Chondrocyte (in vitro differentiated cells): ENCODE results near the gene MBD3. TPM values are rescaled to one million over a fixed set of nuclear protein-coding genes. Genes with fewer than 3 reads are reported as not detected.

ENCODE experiments used
- DNase-seq: peaks from one replicate; pipeline ENCODE4 v3.0.0; 2021; ENCODE audit warnings: mixed read lengths, low spot score
- H3K27ac Mint-ChIP-seq: one replicate; pipeline ENCODE4 v1.8.0; 2021; ENCODE audit warnings: mild to moderate bottlenecking, moderate library complexity, mixed read lengths; ENCODE audit not compliant: unreplicated experiment
- H3K27me3 Mint-ChIP-seq: 2 replicates; pipeline ENCODE4 v1.8.0; 2021; ENCODE audit warnings: low read depth, mixed read lengths
- H3K36me3 Mint-ChIP-seq: 2 replicates; pipeline ENCODE4 v1.8.0; 2021; ENCODE audit warnings: low read depth, mixed read lengths
- H3K4me1 Mint-ChIP-seq: 2 replicates; pipeline ENCODE4 v1.8.0; 2021; ENCODE audit warnings: low read depth, mild to moderate bottlenecking, mixed read lengths
- H3K4me3 Mint-ChIP-seq: one replicate; pipeline ENCODE4 v1.8.0; 2021; ENCODE audit warnings: mild to moderate bottlenecking, moderate library complexity, mixed read lengths; ENCODE audit not compliant: unreplicated experiment
- H3K9me3 Mint-ChIP-seq: 2 replicates; pipeline ENCODE4 v1.8.0; 2021; ENCODE audit warnings: low read depth, mixed read lengths
- total RNA-seq: library from RNA; stranded (reverse); gene quantifications from 3 replicates; pipeline ENCODE4 v1.2.1, GENCODE V29; 2021
- TF ChIP-seq, protein P1 (sequence below): fragments of 200-600 bp; sonication (generic); IDR thresholded peaks from 2 replicates; pipeline ENCODE4 v1.5.0; 2021; ENCODE audit warnings: antibody characterized with exemption, mild to moderate bottlenecking, moderate library complexity

Gene MBD3
- total RNA-seq, 1 donor from 2014 or later, result 83.6 TPM

DNA sequence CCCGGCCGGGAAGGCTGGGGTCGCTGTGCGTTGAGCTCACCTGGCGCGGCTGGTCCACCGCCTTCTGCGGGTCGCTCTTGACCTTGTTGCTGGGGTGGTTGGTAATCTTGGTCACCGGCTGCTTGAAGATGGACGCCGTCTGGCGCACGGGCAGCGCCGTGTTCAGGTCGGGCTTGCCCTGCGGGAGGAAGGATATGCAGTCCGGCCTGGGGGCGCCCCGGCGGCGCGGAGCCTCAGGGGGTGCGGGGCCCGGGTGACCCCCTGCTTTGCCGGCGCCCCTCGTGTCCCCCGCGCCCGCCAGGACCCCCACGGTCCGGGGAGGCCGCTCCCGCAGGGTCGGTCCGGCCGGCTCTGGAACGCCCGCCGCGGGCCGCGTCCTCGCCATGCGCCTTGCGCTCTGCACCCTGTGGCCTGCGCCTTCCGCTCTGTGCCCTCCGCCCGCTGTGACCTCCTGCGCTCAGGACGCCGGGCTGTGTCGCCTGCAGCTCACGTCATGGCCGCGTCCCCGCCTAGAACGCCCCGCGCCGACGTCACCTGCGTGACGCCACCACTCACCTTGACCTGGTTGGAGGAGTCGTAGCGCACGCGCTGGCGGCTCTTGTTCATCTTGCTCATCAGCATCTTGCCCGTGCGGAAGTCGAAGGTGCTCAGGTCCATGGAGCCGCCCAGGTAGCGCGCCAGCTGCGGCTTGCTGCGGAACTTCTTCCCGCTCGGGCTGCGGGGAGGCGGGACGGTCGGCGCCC, 8.0 kb downstream of the MBD3 start:
- TF ChIP-seq, protein P1, sequence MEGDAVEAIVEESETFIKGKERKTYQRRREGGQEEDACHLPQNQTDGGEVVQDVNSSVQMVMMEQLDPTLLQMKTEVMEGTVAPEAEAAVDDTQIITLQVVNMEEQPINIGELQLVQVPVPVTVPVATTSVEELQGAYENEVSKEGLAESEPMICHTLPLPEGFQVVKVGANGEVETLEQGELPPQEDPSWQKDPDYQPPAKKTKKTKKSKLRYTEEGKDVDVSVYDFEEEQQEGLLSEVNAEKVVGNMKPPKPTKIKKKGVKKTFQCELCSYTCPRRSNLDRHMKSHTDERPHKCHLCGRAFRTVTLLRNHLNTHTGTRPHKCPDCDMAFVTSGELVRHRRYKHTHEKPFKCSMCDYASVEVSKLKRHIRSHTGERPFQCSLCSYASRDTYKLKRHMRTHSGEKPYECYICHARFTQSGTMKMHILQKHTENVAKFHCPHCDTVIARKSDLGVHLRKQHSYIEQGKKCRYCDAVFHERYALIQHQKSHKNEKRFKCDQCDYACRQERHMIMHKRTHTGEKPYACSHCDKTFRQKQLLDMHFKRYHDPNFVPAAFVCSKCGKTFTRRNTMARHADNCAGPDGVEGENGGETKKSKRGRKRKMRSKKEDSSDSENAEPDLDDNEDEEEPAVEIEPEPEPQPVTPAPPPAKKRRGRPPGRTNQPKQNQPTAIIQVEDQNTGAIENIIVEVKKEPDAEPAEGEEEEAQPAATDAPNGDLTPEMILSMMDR, result no peak
- no peaks in the 10 kb centered on the region for H3K27me3 Mint-ChIP-seq
- H3K4me1 Mint-ChIP-seq, result peaks cover 13% of the 10 kb centered on the region
- no peak overlapping the region for H3K4me3 Mint-ChIP-seq
- H3K9me3 Mint-ChIP-seq, result no peaks in the 10 kb centered on the region
- DNase-seq, result no peak
- H3K27ac Mint-ChIP-seq, result no peak overlapping the region
- peaks cover 12% of the 10 kb centered on the region for H3K36me3 Mint-ChIP-seq

DNA sequence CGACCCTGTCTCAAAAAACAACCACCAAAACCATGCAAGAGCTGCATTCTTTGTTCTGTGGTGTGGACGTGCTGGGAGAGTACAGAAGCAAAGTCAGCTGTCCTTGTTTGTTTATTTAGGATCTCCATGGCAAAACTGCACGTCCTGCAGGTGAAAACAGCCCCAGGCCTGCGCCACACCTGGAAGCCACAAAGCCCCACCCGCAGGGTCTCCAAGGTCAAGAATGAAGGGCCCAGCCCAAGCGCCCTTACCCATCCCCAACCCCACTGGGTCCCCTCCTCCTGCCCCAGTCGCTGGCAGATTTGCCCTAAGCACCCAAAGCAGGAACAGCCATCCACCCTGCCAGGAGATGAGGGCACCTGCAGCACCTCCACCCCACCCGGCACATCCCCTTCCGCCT, 10.5 kb downstream of the MBD3 start:
- Mint-ChIP-seq H3K27me3 (no peaks in the 10 kb centered on the region), H3K4me3 (no peak overlapping the region), H3K9me3 (no peaks in the 10 kb centered on the region), H3K4me1 (peaks cover 3% of the 10 kb centered on the region), H3K27ac (no peak overlapping the region), H3K36me3 (peaks cover 14% of the 10 kb centered on the region)
- TF ChIP-seq, protein P1, result no peak
- DNase-seq, result no peak

DNA sequence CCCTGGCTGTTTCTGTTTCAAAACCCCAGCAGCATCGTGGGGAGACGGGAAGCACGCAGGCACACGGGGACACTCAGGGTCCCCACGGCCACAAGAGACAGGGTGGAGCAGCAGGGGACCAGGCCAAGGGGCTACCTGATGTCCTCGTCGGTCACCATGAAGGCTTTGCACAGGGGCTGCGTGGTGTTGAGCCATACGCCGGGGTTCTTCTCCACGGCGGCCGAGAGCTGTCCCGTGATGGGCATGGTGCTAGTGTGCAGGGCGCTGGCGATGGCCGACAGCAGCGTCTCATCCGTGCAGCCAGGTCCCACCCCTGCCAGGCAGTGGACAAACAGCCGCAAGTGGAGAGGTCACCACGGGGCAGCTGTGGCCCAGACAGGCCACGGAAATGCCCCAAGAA, 11.7 kb downstream of the MBD3 start:
- no peak for DNase-seq
- TF ChIP-seq, protein P1, result no peak
- H3K36me3 Mint-ChIP-seq, result peaks cover 15% of the 10 kb centered on the region
- H3K27me3 Mint-ChIP-seq, result no peaks in the 10 kb centered on the region
- no peak overlapping the region for H3K4me3 Mint-ChIP-seq
- no peaks in the 10 kb centered on the region for H3K9me3 Mint-ChIP-seq
- peaks cover under 1% of the 10 kb centered on the region for H3K4me1 Mint-ChIP-seq
- H3K27ac Mint-ChIP-seq, result no peak overlapping the region

DNA sequence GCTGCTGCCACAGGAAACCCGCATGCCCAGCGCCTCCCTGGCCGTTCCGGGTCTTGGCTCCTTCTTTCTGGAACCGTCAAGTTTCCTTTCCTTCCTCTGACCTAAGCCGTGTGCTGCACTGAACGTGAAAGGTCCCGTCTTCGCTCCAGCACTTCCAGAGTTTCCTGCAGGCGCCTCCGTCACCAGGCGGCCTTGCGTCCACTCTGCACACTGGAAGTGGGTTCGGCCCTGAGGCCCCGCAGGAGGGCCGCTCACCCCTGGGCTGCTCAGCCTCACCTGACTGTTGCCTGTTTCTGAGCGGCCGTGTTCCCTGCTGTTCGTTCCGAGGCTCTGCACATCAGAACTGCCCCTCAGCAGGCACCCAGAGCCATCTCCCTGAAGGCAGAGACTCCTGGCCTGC, 12.3 kb downstream of the MBD3 start:
- no peaks in the 10 kb centered on the region for H3K27me3 Mint-ChIP-seq
- H3K4me1 Mint-ChIP-seq, result no peaks in the 10 kb centered on the region
- H3K4me3 Mint-ChIP-seq, result no peak overlapping the region
- no peaks in the 10 kb centered on the region for H3K9me3 Mint-ChIP-seq
- TF ChIP-seq, protein P1, result no peak
- H3K36me3 Mint-ChIP-seq, result peaks cover 17% of the 10 kb centered on the region
- no peak overlapping the region for H3K27ac Mint-ChIP-seq
- DNase-seq, result no peak

DNA sequence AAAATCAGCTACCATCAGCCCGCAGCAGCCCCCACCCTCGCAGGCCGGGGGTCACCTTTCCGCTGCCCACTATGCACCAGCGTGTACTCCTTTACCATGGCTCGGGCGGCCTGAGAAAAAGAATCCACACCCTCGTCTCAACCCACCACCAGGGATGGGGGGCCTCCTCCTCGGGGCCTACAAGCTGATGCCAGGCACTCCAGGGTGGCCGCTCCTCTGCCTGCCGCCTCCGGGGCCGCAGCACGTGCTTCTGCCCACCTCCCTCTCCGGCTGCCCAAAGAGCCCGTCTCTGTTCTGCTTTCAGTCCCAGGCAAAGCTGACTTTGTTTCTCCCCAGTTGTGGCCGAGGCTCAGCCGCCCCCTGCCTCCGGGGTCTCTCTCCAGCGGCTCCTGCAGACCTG, 13.4 kb downstream of the MBD3 start:
- TF ChIP-seq, protein P1, result no peak
- no peak for DNase-seq
- Mint-ChIP-seq H3K9me3 (no peaks in the 10 kb centered on the region), H3K4me3 (no peak overlapping the region), H3K27ac (no peak overlapping the region), H3K27me3 (no peaks in the 10 kb centered on the region), H3K4me1 (no peaks in the 10 kb centered on the region), H3K36me3 (peaks cover 16% of the 10 kb centered on the region)
